HG03442 (cell line): ENCODE results near the gene CYP3A5.
"Not testable (repeated sequence)": the region's sequence is repeated elsewhere in the genome, so short reads cannot be mapped to it uniquely, and the experiment has no call there.

Experiments
- ATAC-seq: cut with Tn5 transposase; IDR thresholded peaks from one replicate; pipeline ENCODE4 v1.9.1; 2021; ENCODE audit warnings: mild to moderate bottlenecking, moderate library complexity; ENCODE audit not compliant: unreplicated experiment

The CYP3A5 gene

GRCh38 chr7:99685871-99686608 is 6.2 kb upstream of the CYP3A5 start:
- not testable (repeated sequence) for ATAC-seq

- no peak for ATAC-seq
Observed at GRCh38 chr7:99685129-99685758, 5.4 kb upstream of the CYP3A5 start.

- ATAC-seq, result no peak
Observed at GRCh38 chr7:99679032-99679399, 780 bp downstream of the CYP3A5 start.

- no peak for ATAC-seq
Observed at GRCh38 chr7:99677648-99678045, 2.1 kb downstream of the CYP3A5 start.

- no peak for ATAC-seq
Observed at GRCh38 chr7:99677013-99677647, 2.7 kb downstream of the CYP3A5 start.

GRCh38 chr7:99674995-99675742 is 4.6 kb downstream of the CYP3A5 start:
- no peak for ATAC-seq

- no peak for ATAC-seq
Observed at GRCh38 chr7:99672573-99672972, 7.2 kb downstream of the CYP3A5 start.

- ATAC-seq, result no peak
Observed at GRCh38 chr7:99669782-99670181, 10.0 kb downstream of the CYP3A5 start.

GRCh38 chr7:99668541-99668940 is 11.3 kb downstream of the CYP3A5 start:
- ATAC-seq, result no peak

GRCh38 chr7:99667179-99667578 is 12.6 kb downstream of the CYP3A5 start:
- ATAC-seq, result no peak

- ATAC-seq, result no peak
Observed at GRCh38 chr7:99666013-99666395, 13.8 kb downstream of the CYP3A5 start.

- no peak for ATAC-seq
Observed at GRCh38 chr7:99665312-99666012, 14.3 kb downstream of the CYP3A5 start.

- ATAC-seq, result not testable (repeated sequence)
Observed at GRCh38 chr7:99657879-99658278, 21.9 kb downstream of the CYP3A5 start.

- ATAC-seq, result not testable (repeated sequence)
Observed at GRCh38 chr7:99654626-99655025, 25.2 kb downstream of the CYP3A5 start.

GRCh38 chr7:99653754-99654153 is 26.0 kb downstream of the CYP3A5 start:
- ATAC-seq, result no peak

GRCh38 chr7:99653269-99653668 is 26.5 kb downstream of the CYP3A5 start:
- not testable (repeated sequence) for ATAC-seq

- no peak for ATAC-seq
Observed at GRCh38 chr7:99652671-99653070, 27.1 kb downstream of the CYP3A5 start.

GRCh38 chr7:99651290-99651689 is 28.5 kb downstream of the CYP3A5 start:
- no peak for ATAC-seq

GRCh38 chr7:99648843-99649242 is 31.0 kb downstream of the CYP3A5 start:
- ATAC-seq, result no peak

GRCh38 chr7:99645590-99645989 is 34.2 kb downstream of the CYP3A5 start:
- ATAC-seq, result no peak

- ATAC-seq, result no peak
Observed at GRCh38 chr7:99644431-99644830, 35.4 kb downstream of the CYP3A5 start.
